Measurements from ENCODE around the gene CFAP61. TPM values are rescaled to one million over a fixed set of nuclear protein-coding genes. Genes with fewer than 3 reads are reported as not detected.

Gene CFAP61
- total RNA-seq, 1 experiment from 2014 or later = not detected

GRCh38 chr20:20143165-20143564, 90.8 kb downstream of the CFAP61 start:
- Histone ChIP-seq H3F3A (ENCODE audit: low read length, unreplicated experiment) (no peaks in the 10 kb centered on the region), H3K4me1 (ENCODE audit: insufficient read depth, low read length) (no peaks in the 10 kb centered on the region), H4K20me1 (ENCODE audit: low read length) (no peaks in the 10 kb centered on the region), H3K36me3 (ENCODE audit: low read depth, low read length) (no peaks in the 10 kb centered on the region), H3K9me3 (ENCODE audit: low read length) (no peaks in the 10 kb centered on the region), H3K4me3 (ENCODE audit: low read length) (no peak overlapping the region), H2AFZ (ENCODE audit: low read length) (no peak overlapping the region), H3K27me3 (ENCODE audit: low read length) (peaks cover 54% of the 10 kb centered on the region), H3K9me2 (replicated peaks; ENCODE audit: low read length) (no peaks in the 10 kb centered on the region), H3K9ac (ENCODE audit: low read length) (no peak overlapping the region), H3K27ac (ENCODE audit: low read length) (no peak overlapping the region), H3K4me2 (ENCODE audit: low read length) (no peak overlapping the region), H3K79me2 (ENCODE audit: low read length) (no peaks in the 10 kb centered on the region)
- ATAC-seq (no peak), DNase-seq (no peak)
- no peak for TF ChIP-seq EZH2 (IDR thresholded peaks at IDR 0.05; ENCODE audit: low read length, unreplicated experiment)
- no peak for TF ChIP-seq CTCF (conservative IDR thresholded peaks at IDR 0.05; ENCODE audit: low read depth, low read length)
- TF ChIP-seq EZH2phosphoT487 (IDR thresholded peaks at IDR 0.05; ENCODE audit: borderline replicate concordance, low read length) = no peak
- intact Hi-C loops (cut with micrococcal nuclease) = no loop called here
- BruUV-seq (replicated peaks) = no TSS peak
- CTCF ChIA-PET = no interaction called here
- POLR2A ChIA-PET (ENCODE audit: unreplicated experiment) = no interaction called here

- peaks cover 49% of the 10 kb centered on the region for H3K27me3 ChIP-seq (ENCODE audit: low read length)
- H4K20me1 ChIP-seq (ENCODE audit: low read length) = no peaks in the 10 kb centered on the region
- H3K9me3 ChIP-seq (ENCODE audit: low read length) = no peaks in the 10 kb centered on the region
- POLR2A ChIA-PET (ENCODE audit: unreplicated experiment) = no interaction called here
- H3K9me2 ChIP-seq (replicated peaks; ENCODE audit: low read length) = no peaks in the 10 kb centered on the region
- H3K4me1 ChIP-seq (ENCODE audit: insufficient read depth, low read length) = no peaks in the 10 kb centered on the region
- no peak overlapping the region for H3K27ac ChIP-seq (ENCODE audit: low read length)
- TF ChIP-seq EZH2 (IDR thresholded peaks at IDR 0.05; ENCODE audit: low read length, unreplicated experiment) = no peak
- no peak for TF ChIP-seq CTCF (conservative IDR thresholded peaks at IDR 0.05; ENCODE audit: low read depth, low read length)
- TF ChIP-seq EZH2phosphoT487 (IDR thresholded peaks at IDR 0.05; ENCODE audit: borderline replicate concordance, low read length) = no peak
- H3K36me3 ChIP-seq (ENCODE audit: low read depth, low read length) = no peaks in the 10 kb centered on the region
- H3K79me2 ChIP-seq (ENCODE audit: low read length) = no peaks in the 10 kb centered on the region
- no peak overlapping the region for H3K4me2 ChIP-seq (ENCODE audit: low read length)
- no peak overlapping the region for H3K9ac ChIP-seq (ENCODE audit: low read length)
- intact Hi-C loops (cut with micrococcal nuclease) = no loop called here
- DNase-seq (no peak), ATAC-seq (no peak)
- BruUV-seq (replicated peaks) = no TSS peak
- no peak overlapping the region for H2AFZ ChIP-seq (ENCODE audit: low read length)
- H3F3A ChIP-seq (ENCODE audit: low read length, unreplicated experiment) = no peaks in the 10 kb centered on the region
- no peak overlapping the region for H3K4me3 ChIP-seq (ENCODE audit: low read length)
- CTCF ChIA-PET = no interaction called here
Measured at GRCh38 chr20:20143646-20144045, 91.3 kb downstream of the CFAP61 start.

GRCh38 chr20:20148779-20149178, 96.4 kb downstream of the CFAP61 start:
- no peak overlapping the region for H3K9ac ChIP-seq (ENCODE audit: low read length)
- H3K4me1 ChIP-seq (ENCODE audit: insufficient read depth, low read length) = no peaks in the 10 kb centered on the region
- H3K9me2 ChIP-seq (replicated peaks; ENCODE audit: low read length) = no peaks in the 10 kb centered on the region
- intact Hi-C loops (cut with micrococcal nuclease) = no loop called here
- H3K4me3 ChIP-seq (ENCODE audit: low read length) = no peak overlapping the region
- no peak for DNase-seq
- no peak for ATAC-seq
- no peaks in the 10 kb centered on the region for H3K9me3 ChIP-seq (ENCODE audit: low read length)
- no peak for TF ChIP-seq EZH2 (IDR thresholded peaks at IDR 0.05; ENCODE audit: low read length, unreplicated experiment)
- TF ChIP-seq EZH2phosphoT487 (IDR thresholded peaks at IDR 0.05; ENCODE audit: borderline replicate concordance, low read length) = no peak
- TF ChIP-seq CTCF (conservative IDR thresholded peaks at IDR 0.05; ENCODE audit: low read depth, low read length) = no peak
- no peaks in the 10 kb centered on the region for H3K79me2 ChIP-seq (ENCODE audit: low read length)
- no peak overlapping the region for H2AFZ ChIP-seq (ENCODE audit: low read length)
- H4K20me1 ChIP-seq (ENCODE audit: low read length) = no peaks in the 10 kb centered on the region
- H3K27ac ChIP-seq (ENCODE audit: low read length) = no peak overlapping the region
- no TSS peak for BruUV-seq (replicated peaks)
- no peaks in the 10 kb centered on the region for H3F3A ChIP-seq (ENCODE audit: low read length, unreplicated experiment)
- ChIA-PET CTCF (no interaction called here), POLR2A (ENCODE audit: unreplicated experiment) (no interaction called here)
- H3K4me2 ChIP-seq (ENCODE audit: low read length) = no peak overlapping the region
- H3K36me3 ChIP-seq (ENCODE audit: low read depth, low read length) = no peaks in the 10 kb centered on the region
- peaks cover 16% of the 10 kb centered on the region for H3K27me3 ChIP-seq (ENCODE audit: low read length)
